Activated CD8-positive, alpha-beta memory T cell treated with anti-CD3 and anti-CD28 coated beads, Interleukin-2, amount 50 U/mL, for 4 hours (primary cell): ENCODE results near the gene WNT1.

Source experiments
- DNase-seq: peaks from one replicate; pipeline ENCODE4 v3.0.0-alpha.2; 2020

The WNT1 gene

DNA sequence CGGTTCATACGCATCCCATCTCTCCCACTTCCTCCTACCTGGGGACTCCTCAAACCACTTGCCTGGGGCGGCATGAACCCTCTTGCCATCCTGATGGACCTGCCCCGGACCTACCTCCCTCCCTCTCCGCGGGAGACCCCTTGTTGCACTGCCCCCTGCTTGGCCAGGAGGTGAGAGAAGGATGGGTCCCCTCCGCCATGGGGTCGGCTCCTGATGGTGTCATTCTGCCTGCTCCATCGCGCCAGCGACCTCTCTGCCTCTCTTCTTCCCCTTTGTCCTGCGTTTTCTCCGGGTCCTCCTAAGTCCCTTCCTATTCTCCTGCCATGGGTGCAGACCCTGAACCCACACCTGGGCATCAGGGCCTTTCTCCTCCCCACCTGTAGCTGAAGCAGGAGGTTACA is 3.6 kb downstream of the WNT1 start:
- no peak for DNase-seq

DNA sequence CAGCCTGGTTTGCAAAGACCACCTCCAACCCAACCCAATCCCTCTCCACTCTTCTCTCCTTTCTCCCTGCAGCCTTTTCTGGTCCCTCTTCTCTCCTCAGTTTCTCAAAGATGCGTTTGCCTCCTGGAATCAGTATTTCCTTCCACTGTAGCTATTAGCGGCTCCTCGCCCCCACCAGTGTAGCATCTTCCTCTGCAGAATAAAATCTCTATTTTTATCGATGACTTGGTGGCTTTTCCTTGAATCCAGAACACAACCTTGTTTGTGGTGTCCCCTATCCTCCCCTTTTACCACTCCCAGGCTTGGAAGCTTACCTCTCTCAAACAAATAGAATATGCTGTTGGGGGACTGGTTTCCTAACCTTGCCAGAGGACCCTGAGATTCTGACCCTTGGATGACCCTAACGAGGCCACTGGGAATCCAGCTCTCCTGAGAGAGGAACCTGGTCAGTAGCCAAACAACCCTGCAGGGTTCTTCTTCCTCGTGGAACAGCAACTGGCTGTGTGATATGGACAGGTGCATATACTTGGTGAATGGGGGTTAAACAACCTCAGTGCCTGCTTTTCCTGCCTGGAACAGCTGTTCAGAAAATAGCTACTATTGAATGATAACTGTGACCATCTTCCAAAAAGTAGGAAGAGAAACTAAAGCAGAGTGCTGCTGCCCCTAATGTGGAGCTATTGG is 4.4 kb downstream of the WNT1 start:
- no peak for DNase-seq

DNA sequence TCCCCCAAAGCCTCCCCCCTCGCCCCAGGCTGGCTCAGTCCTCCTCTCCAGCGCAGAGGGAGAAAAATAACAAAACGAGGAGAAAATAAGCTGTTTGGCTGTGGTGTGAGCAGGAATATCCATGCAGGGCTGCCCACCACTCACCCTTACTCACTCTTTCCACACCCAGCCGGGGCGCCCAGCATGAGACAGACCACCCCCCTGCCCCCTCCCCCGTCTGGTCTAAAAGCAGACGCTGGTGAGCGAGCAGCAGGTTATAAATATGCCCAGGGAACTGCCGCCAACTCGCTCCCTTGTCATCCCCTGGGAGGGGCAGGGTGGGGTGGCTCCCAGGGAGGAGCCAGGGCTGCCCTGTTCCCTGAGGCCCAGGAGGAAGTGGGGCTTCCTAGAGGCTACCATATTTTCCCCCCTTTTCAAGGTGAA is 7.4 kb downstream of the WNT1 start:
- no peak for DNase-seq

DNA sequence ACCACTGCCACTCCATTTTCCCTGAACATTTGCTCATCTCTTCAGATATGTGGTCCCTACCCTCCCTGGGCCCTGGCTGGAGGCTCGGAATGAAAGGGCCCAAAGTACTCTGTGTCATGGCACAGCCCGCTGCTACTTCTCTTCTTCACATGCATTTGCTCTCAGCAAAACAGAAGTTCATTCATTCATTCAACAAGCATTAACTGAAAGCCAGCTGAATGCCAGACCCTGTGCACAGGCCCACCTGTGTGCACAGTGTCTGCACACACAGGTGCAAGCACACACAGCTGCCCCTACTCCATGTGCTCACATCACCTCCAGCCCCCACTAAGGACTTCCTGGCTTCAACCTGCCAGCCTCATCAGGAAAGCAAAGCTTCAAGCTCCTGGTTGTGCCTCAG is 7.8 kb downstream of the WNT1 start:
- DNase-seq: no peak

DNA sequence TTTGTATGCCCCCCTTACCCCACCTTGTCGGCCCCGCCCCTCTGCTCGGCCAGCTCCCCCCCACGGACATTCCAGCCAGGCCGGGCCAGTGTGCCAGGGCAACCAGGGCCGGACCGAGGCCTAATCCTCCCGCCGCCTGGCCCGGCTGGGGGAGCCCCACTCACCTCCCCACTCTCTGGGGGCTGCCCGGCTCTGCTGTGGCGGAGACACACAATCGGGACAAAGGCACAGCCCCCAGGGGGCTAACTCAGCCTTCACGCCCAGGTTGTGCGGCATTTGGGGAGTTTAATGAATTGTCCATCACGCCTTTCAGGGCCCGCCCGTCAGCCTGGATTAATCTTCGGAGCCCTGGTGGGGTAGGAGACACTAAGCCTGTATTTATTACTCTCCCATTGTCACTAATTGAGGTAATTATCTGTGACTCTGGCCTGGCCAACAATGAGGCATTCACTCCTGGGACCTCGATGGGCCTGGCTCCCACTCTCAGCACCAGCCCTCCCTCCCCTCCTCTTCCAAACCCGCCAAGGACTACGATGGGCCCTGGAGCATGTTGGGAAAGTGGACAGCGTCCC is 8.7 kb downstream of the WNT1 start:
- no peak for DNase-seq

DNA sequence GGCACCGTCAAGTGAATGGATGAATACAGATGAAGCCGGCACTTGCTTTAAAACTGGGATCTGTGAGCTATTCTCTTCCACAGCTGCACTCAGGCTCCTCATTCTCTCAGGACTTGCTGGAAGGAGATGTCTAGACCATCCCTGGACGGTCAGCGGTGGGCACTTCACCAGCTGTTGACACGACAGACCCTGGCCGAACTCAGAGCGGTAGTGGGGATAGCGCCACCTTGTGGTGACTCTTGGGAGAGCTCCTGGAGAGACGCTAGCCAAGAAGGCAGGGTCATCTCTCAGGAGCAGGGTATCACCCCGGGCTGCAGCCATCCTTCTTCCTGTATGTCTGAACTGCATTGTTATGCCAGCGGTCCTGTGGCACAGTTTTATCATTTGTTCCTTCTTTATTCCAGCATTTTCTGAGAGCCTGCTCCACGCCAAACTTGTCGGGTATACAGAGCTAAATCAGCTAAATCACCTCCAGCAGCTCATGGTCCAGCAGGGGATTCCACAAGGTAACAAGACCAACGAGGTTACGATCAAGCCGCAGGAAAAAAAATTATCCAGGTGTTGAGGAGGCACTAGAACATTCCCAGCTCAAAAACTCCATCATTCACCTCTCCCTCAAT is 10.0 kb downstream of the WNT1 start:
- DNase-seq: peak; percentile 74

DNA sequence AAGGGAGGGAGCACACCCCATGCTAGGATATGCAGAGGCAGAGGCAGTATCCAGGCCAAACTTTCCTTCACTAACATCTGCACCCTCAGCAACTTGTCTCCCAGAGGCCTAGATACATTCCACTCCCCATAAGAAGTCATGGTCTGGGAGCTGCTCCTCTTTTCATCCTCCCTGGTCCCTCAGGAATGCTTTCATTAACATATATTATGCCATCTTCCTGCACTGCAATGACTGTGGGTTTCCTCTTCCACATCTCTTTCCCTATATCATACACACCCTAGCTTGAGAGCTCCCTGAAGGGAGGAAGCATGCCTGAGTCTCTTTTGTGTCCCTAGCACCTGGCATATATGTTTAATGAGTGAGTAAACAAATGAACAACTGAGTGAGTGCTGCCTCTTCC is 12.4 kb downstream of the WNT1 start:
- DNase-seq: no peak

DNA sequence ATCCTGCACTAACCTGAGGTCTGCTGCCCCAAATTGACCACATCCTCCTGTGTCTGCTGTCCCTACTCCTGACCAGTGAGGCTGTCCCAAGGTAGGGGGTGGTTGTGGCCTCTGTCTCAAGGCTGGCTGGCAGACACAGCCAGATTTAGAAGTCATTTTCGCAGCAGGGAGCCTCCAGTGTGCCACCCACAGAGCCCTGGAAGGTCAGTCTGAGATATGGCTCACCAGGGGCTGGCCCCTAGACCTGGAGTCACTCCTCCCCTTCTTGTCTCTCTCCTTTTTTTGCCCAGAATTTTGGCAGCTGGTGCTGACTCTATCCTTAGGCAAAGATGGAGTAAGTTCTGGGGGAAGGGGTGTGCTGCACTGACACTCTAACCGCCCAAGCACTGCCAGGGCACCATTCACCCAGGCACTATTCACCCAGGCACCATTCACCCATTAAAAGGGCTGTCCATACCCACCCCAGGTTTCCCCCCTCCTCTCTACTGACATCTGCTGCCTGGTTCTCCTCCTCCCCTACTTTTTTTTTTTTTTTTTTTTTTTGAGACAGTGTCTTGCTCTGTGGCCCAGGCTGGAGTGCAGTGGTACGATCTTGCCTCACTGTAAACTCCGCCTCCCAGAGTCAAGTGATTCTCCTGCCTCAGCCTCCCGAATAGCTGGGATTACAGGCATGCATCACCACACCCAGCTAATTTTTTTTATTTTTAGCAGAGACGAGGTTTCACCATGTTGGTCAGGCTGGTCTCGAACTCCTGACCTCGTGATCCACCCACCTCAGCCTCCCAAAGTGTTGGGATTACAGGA is 13.3 kb downstream of the WNT1 start:
- no peak for DNase-seq

DNA sequence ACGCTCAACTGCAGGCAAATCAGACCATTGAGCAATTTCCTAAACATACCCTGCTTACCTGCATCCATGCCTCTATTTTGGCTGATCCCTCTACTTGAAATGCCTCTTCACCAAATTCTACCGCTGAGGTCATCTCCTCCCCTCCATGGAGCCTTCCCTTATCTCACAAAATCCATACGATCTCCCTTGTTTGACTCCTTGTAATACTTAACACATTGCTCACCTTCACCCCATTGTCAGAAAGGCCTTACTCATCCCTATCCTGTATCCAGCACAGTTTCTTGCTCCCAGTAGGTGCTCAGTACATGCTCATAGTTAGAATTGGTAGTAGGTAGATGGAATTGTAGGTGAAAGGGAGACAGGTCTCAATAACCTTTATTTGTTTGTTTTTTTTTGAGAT is 15.7 kb downstream of the WNT1 start:
- no peak for DNase-seq

DNA sequence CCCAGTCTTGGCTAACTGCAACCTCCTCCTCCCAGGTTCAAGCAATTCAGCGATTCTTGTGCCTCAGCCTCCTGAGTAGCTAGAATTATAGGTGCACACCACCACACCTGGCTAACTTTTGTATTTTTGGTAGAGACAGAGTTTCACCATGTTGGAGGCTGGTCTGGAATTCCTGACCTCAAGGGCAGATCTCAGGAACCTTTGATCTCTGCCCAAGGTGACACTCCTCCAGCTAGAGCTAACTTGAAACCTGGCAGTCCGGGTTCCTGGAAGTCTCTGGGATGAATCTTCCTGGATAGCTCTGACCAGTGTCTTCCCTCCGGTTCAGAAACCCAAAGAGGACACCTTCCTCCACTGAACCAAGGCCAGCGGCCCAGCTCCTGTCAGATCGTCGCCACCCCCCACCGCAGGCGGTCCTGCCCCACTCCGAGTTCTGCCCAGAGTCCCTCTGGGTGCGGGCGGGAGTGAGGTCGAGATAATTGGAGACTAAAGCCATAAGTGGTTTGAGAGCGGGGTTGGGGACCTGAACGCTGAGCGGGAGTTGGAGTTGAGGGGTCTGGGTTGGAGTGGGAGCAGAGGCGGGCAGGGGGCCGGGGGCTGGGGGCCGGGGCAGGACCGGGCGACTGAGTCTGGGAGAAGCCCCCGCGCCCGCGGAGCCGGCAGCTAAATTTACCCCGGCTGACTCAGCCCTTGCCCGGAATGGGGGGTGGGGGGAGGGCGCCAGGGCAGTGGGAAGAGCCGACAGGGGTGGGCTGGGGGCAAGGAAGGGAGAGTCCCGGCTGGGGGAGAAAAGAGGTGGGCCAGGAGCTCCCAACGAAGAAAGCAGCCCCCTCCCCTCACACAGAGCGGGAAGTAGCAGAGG is 16.3 kb downstream of the WNT1 start:
- no peak for DNase-seq

DNA sequence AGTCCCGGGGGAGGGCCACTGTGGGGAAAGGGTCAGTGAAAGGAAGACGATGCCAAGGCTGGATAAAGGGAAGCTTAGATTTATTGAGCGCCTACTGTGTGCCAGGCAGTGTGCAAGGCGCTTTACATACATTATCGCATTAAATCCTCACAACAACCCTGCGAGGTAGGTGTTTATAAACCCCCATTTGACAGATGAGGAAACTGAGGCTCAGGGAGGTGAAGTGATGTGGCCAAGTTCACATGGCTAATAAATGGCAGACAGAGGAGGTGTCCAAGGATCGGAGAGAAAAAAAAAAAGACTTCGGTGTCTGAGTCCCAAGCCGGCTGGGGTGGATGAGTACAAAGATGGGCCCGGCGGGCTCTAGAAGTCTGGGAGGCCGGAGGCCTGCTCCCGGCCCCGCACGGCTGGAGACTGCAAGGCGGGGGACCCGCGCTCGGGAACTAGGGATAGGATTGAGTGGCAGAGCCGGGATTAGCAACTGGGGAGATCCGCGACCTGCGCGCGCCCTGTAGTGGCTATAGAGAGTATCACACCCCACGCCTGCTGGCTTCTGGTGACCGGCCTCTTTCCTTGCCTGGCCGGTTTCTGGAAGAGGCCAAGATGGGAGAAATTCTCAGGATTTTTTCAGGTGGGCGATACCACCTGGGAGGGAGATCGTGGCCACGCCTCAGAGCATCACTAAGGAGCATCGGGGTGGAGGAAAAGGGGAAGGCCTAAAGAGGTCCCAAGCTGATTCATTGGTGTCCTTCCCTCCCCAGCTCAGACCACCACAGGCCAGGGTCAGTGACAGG is 17.2 kb downstream of the WNT1 start:
- peak; percentile 53 for DNase-seq

DNA sequence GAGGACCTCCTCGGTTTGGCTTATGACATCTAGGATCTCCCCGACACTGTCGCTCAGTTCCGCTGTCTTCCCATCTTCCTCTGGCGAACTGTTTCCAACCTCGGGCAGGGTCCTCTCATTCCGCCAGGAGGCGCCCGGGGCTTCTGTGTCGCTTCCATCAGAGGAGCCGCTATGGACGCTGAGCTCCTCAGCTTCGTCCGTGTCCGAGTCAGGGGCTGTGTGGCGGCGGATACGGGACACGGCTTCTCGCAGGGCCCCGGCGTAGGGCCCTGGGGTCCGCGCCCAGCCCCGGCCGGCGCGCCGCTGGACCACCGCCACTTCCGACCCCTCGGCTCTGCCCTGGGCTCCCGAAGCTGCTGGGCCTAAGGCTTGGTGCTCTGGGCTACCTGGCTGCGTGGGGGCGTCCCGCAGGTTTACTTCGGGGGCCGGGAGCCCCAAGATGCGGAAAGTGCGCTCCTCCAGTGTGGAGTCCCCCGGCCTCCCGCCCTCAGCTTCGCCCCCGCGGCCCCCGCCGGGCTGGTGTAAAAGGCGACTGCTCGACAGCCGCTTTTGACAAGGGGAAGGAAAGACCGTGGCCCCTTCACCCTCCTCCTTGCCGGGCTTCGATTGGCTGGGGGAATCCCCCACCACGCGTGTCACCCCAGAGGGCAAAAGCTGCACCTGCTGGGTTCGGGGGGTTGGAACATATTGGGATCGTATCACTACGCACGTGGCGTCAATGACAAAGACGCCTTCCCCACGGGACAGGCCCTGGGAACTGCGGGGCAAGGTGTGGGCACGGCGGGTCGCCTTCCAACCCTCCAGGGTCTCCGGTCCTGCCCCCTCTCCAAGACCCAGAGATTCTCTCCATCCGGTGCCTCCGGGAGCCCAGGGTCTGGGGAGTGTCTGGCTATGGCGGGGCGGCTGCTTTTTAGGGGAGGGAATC is 18.9 kb downstream of the WNT1 start:
- peak; percentile 66 for DNase-seq

DNA sequence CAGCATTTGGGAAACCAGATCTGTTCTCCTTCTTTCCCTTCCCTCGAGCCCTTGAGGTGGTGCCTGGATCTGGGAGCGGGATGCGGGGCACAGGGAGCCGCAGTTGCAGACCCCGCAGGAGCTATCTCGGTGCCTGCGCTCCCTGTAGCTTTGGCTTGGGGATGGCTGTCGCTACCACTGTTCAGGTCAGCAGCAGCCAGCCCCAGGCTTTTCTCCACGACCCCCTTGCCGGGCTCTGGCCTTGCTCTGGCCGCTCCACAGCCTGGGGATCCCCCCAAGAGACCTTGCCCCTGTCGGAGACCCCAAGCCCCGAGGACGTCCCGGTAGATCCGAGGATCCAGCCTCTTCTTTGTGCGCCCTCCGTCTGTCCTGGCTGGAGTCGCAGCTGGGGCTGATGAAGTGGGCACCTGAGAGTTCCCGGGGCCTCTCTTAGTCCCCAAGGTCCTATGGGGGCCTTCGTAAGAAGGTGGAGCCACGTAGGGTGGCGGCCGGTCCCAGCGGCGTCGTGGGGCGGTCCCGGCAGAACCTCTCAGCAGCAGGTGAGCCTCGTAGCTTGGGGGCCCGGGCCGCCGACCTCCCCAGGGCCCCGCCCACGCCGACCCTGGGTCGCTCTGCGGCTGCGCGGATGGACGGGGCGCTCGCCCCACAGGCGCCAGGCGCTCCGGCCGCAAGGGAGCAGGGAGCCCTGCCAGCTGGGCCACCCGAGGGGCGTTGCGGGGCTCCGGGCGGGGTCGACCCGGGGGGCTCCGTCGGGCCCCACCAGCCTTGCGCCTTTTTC is 19.8 kb downstream of the WNT1 start:
- peak; percentile 44 for DNase-seq

DNA sequence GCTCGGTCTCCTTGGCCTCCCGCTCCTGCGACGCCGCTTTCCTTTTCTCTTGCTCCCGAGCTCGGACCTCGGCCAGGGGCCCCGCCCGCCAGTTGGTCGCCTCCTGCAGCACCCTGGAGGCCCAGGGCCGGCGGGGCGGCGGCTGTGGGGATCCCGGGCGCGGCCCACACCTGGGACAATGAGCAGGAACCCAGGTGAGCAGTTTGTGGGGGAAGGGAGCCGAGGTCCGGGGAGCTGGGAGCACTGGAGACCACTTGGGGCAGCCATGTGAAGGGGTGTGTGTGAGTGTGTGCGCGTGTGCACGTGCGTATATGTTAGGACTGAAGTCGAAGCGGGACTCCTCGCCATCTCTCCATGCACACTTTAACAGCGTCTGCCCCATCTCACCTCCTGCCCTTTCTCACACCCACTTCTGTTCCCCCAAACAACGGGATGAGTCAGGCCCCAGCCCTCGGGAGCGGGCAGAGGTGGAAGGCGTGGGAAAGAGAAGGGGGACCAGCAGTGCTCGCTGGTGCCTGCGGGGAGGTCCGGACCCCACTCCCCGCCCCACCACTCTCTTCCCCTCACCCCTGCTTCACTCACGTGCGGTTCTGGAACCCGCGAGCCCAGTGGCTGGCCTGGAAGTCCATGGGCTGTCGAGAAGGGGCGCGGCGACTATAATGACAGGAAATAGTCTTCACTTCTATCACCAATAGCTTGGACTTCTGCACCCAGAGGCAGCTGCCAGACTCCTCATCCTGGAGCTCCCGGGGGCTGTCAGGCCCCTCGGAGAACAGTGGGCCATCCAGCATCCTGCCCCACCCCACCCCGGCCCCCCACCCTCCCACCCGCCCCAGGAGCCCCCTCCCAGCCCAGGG is 20.6 kb downstream of the WNT1 start:
- DNase-seq: peak; percentile 45

DNA sequence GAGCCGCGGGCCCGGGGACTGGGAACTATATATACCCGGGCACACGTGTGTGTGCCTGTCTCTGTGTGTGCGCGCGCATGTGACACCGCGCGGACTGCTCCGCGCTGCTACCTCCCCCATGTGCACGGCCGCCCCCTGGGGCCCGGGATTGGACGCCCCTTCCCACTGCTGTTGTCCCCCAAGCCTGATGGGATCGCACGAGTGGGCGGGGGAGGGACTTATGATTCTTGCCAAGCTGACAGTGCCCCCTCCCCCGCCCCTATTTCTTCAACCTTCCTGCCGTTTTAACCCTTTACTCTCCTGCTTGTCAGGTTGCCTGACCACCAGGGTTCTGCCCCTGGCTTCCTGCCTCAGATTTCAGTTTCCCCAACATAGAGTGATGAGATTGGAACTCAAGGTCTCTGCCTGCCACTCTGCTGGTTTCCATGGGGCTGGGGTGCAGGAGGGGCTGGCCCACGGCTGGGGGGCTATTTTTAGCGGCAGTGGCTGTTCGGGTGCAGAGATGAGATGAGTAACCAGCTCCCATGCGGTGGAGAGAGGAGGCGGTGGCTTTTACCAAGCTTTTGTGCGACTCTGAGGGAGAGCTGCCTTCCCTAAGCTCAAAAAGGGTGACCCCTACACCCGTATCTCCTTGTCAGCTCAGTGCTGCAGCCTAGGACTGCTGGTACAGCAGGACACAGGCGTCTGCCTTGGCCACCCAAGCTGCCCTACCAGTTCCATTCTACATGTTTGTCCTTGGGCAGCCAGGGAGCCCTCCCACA is 21.4 kb downstream of the WNT1 start, which contains the start of gene DDN:
TSS of gene DDN (minus strand) at position 5 of the 761 bp plus-strand sequence. CDS start 88 bp downstream, outside the sequence.
- peak; percentile 53 for DNase-seq

DNA sequence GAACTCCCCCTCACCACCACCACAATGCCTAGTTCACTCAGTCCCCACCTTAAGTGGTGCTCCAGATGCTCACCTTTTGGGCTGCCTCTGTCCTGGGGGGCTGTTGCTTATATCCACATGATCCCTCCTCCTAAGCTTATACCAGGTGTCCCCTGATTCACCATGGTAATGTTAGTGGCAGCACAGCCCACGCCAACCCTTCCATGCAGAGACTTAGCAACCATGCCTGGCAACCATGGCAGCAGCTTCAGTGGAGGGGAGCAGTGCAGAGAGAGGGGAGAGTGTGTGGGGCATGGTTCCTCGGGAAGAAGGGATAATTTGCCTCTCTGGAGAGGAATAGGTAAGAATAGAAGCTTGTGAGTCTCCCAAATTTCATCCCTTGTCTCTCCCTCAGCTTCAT is 22.2 kb downstream of the WNT1 start:
- DNase-seq: no peak

DNA sequence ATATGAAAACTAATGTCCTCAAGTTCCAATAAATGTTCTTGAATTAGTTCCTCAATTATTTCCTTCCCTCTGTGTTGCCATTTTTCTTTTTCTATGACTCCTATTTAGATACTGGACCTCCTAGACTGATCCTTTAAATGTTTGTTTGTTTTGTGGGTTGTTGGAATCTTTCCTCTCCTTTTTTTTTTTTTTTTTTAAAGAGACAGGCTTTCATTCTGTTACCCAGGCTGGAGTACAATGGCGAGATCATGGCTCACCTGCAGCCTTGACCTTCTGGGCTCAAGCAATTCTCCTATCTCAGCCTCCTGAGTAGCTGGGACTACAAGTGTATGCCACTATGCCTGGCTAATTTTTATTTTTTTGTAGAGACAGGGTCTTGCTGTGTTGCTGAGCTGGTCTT is 30.8 kb downstream of the WNT1 start:
- no peak for DNase-seq

DNA sequence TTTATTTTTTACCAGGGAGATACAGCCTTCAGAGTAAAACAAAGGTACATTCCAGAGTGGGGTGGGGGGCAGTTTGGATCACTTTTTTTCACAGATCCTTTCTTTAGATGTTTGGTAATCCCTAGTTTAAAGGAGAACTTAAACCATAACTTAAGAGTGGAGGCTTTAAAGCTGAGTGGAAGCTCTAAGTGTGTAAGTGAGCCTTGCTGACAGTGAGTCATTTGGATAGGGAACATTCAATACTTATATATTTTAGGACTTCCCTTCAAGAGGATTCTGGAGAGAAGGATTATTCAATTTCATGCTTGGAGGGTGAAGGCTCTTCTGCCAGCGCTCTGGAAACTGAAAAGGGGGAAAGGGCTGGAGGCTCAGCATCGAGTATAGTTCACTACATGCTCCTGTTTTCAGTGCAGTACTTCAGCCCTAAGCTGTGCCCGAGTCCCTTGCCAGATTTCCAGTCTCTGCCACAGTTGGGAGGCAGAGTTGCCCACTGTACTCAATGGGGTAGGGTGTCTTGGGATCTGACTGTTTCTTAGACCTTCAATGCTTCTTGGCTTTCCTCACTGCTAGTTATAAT is 32.1 kb downstream of the WNT1 start:
- DNase-seq: no peak
